COLO668 (cell line): Measurements from ENCODE around the gene ZNF217.
"Not testable (repeated sequence)": the region's sequence is repeated elsewhere in the genome, so short reads cannot be mapped to it uniquely, and the experiment has no call there.

Source experiments
- DNase-seq: peaks from one replicate; lab custom pipeline; 2025; ENCODE audit not compliant: unreplicated experiment; lab: John Stamatoyannopoulos, UW

ZNF217 gene

GRCh38 chr20:53598140-53599043 is 4.8 kb upstream of the ZNF217 start:
- no peak for DNase-seq

DNA sequence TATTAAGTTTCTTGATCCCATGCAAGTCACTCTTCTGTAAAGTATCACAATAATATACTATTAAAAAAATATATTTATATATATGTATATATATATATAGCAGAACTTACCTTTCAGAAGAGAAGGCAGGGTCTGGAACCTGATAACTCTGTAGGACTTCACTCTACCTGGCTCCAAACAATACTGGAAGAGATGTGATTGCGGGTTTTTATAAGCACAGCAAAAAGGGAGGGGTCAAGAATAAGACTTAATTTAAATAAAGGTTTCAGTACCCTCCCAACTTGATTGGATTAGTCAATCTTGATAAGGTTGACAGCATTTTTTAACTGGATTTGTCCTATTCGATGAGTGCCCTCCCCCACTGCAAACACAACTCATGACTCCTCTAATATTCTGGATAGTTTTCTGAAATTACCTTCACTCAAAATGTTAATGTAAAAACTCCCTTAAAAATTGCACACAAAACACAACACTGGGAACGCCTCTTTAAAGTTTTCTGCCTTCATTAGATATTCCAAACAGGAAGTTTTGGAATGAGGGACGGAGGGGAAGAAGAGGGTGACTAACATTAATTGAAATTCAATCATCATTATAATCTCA is 4.0 kb upstream of the ZNF217 start:
- no peak for DNase-seq

DNA sequence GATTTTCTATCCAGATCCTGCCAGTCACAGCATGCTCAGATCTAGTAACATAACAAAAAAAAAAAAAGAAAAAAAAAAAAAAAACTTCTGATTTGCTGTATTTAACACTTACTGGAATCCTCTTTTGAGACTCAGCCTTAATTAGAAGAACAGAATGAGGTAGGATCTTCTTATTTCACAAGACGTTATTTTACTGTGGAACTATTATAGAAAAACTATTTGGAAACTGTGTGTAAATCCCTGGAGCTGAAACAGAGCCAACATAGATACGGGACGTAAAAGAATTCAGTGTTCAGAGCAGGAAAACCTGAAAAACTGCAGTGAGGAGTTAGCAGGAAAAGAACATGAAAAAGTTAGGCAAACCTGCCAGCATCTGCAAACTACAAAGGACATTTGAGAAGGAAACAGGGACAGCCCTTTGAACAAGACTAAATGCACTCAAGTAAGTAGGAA is 3.4 kb upstream of the ZNF217 start:
- DNase-seq: no peak

DNA sequence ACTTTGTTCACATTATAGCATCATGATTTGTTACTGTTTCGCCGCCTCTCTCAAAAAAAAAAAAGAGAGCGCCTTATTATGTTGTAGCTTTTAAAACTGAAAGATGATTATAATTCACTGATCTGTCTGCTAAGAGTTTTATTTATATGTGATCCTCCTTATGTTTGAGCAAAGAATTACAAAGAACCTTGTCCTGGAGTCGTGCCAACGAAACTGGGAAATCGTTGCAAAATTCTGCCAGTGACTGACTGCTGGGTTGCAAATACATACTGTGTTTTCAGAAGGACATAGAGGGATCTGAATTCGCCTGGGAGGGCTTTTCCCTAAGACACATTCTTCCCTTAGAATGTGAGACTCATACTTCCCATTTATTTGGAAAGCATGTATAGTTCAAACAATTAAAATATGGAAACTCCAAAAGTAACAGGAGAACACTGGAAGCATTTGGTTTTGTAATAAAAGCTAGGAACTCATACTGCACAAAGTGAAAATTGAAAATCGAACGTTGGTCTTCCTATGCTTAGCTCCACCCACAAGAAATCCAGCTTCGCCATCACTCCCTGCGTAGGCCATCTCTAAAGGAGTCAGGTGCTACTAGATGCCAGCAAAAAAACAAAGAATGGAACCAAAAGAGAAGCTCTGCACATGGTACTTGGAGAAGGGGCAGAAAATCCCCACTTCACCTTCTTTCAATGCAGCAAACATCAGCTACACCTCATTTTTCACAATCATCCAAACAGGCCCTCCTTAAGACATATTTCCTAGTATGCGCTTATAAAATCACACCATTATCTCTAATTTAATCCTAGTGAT is 2.8 kb upstream of the ZNF217 start:
- not testable (repeated sequence) for DNase-seq

- not testable (repeated sequence) for DNase-seq
These were observed 2.1 kb upstream of the ZNF217 start for GRCh38 chr20:53595742-53596141.

DNA sequence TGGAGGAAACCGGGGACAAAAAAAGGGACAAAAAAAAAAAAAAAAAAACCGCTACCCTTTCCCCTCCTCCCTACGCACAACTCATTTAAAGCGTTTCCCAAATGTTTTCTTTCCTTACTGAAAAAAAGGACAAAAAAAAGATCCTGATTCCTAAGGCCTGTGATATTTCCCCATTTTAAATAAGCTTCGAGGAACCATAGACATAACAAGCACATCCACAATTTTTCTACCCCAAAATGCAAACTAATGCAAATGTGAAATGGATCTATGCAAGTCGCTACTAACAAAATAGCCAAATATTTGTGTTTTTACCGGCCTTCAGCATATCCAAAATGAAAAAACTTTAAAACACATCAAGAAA is 1.4 kb upstream of the ZNF217 start:
- no peak for DNase-seq

- peak; percentile 95 for DNase-seq
These were observed 704 bp upstream of the ZNF217 start for GRCh38 chr20:53594068-53595017.

GRCh38 chr20:53592992-53593465 is 610 bp downstream of the ZNF217 start:
- no peak for DNase-seq

DNA sequence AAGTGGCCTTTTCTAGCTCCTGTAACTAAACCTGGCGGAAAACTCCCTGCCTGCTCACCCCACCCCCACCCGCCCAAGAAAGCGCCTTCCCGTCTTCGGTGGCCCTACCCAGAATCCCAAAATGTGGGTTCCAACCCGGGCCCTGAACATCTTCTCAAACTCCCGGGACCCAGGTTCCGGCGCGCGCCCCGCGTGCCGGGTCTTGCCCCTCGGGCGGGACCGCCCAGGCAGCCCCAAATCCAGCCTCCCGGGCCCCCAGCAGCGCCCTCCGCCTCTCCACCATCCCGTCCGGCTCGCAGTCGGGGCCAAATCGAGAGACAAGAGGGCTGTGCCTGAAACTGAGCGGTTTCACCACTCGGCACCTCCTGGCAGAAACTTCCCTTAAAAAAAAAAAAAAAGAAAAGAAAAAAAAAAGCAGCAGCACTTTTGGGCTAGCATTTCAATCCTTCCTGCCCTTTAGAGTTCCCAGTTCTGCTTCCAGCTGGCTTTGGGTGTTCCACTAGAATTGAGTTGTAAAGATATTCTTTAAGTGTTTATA is 1.1 kb downstream of the ZNF217 start:
- DNase-seq: not testable (repeated sequence)

DNA sequence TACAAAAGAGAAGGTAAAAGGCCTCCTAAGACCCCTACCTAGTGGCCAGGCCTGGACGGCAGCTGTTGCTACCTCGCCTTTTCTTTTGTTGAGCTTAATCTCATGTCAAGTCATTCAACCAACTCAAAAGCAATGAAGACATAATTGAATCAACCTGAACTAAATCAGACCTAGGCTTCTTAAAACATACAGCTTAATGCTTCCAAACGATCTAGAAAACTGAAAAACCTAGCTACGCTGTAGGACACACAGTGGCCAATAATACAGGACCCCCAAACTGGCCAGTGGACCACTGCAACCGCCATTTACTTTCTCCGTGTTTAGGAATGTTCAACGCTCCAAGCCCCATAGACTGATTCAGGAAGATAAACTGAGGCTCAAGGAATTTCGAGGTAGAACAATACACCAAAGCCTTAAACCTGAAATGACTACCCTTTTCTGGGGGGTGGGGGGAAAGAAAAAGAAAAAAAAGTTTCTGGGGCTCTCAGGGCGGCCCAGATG is 1.6 kb downstream of the ZNF217 start:
- not testable (repeated sequence) for DNase-seq

GRCh38 chr20:53591206-53591741 is 2.4 kb downstream of the ZNF217 start:
- DNase-seq: not testable (repeated sequence)

DNA sequence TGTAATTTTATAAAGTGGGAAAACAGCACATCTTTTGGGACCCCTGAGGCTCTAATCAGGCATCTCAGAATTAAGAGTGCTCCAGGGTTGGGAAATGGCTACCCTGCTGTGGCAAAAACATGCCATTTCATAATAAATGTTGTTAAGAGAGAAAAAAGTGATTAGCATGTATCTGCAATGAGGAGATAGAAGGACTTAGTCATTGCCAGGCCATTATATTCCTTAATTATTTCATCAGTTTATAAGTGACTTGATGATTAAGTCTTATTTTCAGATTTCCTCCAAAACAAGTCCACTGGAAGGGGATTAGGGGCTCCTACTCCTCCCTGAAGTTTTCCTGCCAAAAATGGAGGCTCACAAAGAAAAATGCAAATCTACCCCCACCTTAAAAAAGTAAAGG is 3.0 kb downstream of the ZNF217 start:
- not testable (repeated sequence) for DNase-seq

GRCh38 chr20:53590122-53590521 is 3.5 kb downstream of the ZNF217 start:
- not testable (repeated sequence) for DNase-seq

- not testable (repeated sequence) for DNase-seq
These were observed 4.1 kb downstream of the ZNF217 start for GRCh38 chr20:53589321-53590065.

- DNase-seq: not testable (repeated sequence)
These were observed 6.4 kb downstream of the ZNF217 start for GRCh38 chr20:53587157-53587703.

DNA sequence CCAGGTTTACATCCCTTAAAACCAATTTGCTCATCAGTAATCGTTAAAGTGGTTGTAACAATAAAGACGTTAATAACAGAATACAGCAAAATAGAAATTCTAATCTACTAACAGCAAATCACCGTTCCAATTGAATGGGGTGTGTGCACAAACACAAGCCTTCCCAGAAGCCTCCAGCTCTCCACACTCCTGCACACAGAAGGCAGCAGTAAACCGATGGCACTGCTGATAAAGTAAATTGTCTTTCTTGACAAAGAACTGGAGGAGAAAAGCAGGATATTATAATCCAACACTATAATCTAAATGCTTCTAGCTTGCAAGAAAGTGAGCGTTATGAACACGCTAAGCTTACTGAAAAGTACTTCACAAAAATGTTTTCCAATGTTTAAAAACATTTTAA is 7.0 kb downstream of the ZNF217 start:
- no peak for DNase-seq

DNA sequence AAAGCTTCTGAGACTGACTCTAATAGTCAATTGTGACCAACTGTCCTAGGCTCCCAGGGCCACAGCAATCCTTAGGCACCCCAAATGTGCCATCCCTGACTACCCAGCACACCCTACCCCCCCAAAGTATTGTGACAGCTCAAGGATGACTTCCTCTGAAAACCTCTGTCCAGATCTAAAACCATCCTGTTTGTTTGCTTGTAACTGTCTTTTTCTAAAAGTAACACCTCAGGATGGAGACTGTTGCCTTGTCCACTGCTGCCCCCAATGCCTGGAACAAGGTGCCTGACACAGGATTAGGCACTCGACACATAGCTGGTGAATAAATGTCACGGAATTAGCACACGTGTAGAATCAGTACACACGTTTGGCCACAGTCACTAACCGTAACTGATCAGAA is 7.7 kb downstream of the ZNF217 start:
- DNase-seq: not testable (repeated sequence)

GRCh38 chr20:53585004-53585569 is 8.6 kb downstream of the ZNF217 start:
- not testable (repeated sequence) for DNase-seq
